22Rv1 (cell line): ENCODE results near the gene IFNLR1.

Experiments used
- H3K27ac ChIP-seq: fragments of 450-650 bp; 2 replicates; pipeline ENCODE4 v1.5.1; 2017
- CTCF ChIP-seq: fragments of 450-650 bp; IDR thresholded peaks from 2 replicates; pipeline ENCODE4 v1.5.1; 2017; ENCODE audit warnings: mild to moderate bottlenecking
- ZFX ChIP-seq: fragments of 450-650 bp; IDR thresholded peaks from 2 replicates; pipeline ENCODE4 v1.6.1; 2017; ENCODE audit warnings: antibody characterized with exemption, borderline replicate concordance

Gene IFNLR1

GRCh38 chr1:24113641-24114033 is 73.5 kb downstream of the IFNLR1 start:
- TF ChIP-seq CTCF: no peak
- TF ChIP-seq ZFX: no peak
- no peak overlapping the region for H3K27ac ChIP-seq

GRCh38 chr1:24111996-24112779 is 74.9 kb downstream of the IFNLR1 start, which contains the start of gene MYOM3:
MYOM3 (minus strand) TSS chr1:24112135; CDS start chr1:24108636, 3,499 bp downstream.
- no peak for TF ChIP-seq ZFX
- TF ChIP-seq CTCF: peak; percentile 78
- no peak within 1 kb of the TSS for H3K27ac ChIP-seq

- H3K27ac ChIP-seq: no peak overlapping the region
- no peak for TF ChIP-seq ZFX
- no peak for TF ChIP-seq CTCF
Measured at GRCh38 chr1:24111262-24111995, 75.7 kb downstream of the IFNLR1 start.

- no peak overlapping the region for H3K27ac ChIP-seq
- TF ChIP-seq CTCF (no peak), ZFX (no peak)
Measured at GRCh38 chr1:24110642-24111261, 76.3 kb downstream of the IFNLR1 start.

GRCh38 chr1:24109686-24110475 is 77.2 kb downstream of the IFNLR1 start:
- no peak overlapping the region for H3K27ac ChIP-seq
- no peak for TF ChIP-seq ZFX

DNA sequence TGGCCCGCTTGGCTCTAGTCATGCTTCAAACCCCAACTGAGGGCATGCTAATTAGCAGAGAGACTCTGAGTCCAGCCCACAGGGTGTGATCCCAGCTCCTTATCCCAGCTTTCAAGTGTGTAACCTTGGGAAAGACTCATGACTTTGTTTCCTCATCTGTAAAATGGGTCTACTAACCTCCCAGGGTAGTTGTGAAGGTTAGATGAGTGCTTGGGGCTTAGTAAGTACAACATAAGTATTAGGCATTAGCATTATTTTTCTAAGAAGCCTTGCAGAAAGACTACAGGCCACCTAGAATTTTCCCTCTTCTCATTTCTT is 78.0 kb downstream of the IFNLR1 start:
- H3K27ac ChIP-seq: no peak overlapping the region
- no peak for TF ChIP-seq CTCF
- TF ChIP-seq ZFX: no peak
